Suprapubic skin (tissue), 4 donors: ENCODE results near the gene CFAP97D1.

Source experiments
- EP300 ChIP-seq: sonication (generic); formaldehyde crosslinking; IDR thresholded peaks from one replicate; pipeline ENCODE4 v1.6.1; 2017; ENCODE audit warnings: antibody characterized with exemption
- POLR2A ChIP-seq, 2 donors: fragments of 450-650 bp; IDR thresholded peaks; one replicate each; pipeline ENCODE4 v1.6.1; 2017; ENCODE audit warnings: antibody characterized with exemption in 2 of 2, mild to moderate bottlenecking in 2 of 2, moderate library complexity in 2 of 2
- POLR2AphosphoS5 ChIP-seq, 3 donors: sonication (generic); formaldehyde crosslinking; IDR thresholded peaks; one replicate each; pipeline ENCODE4 v1.6.1; 2017; ENCODE audit warnings: antibody characterized with exemption in 3 of 3
- TF ChIP-seq, protein P1 (sequence below), 2 donors: fragments of 200-600 bp in 1 of 2; fragments of 450-650 bp in 1 of 2; sonication (generic) in 1 of 2; IDR thresholded peaks; one replicate each; pipeline ENCODE4 v1.5.1; 2016 to 2019; ENCODE audit warnings: antibody characterized with exemption in 2 of 2, mild to moderate bottlenecking in 1 of 2, moderate library complexity in 1 of 2

DNA sequence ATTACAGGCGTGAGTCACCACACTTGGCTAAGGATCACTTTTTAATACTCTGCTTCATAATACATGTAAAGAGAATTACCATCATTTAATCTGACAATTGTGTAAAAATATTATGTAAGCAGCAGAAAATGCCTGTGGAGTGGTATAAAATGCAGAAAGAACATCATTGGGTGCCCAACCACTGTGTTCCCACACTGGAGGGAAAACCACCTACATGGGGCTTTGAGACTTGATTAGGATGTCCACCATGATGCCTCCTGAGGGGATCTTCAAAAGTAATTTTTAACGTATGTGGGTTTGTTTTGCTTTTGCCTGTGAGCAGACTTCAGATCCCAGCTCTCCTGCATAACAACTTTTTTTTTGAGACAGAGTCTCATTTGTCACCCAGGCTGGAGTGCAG, 18.8 kb downstream of the CFAP97D1 start:
- TF ChIP-seq POLR2A (IDR thresholded peaks at IDR 0.05) (no peak), POLR2AphosphoS5 (IDR thresholded peaks at IDR 0.05) (no peak), EP300 (no peak)
- TF ChIP-seq, protein P1, sequence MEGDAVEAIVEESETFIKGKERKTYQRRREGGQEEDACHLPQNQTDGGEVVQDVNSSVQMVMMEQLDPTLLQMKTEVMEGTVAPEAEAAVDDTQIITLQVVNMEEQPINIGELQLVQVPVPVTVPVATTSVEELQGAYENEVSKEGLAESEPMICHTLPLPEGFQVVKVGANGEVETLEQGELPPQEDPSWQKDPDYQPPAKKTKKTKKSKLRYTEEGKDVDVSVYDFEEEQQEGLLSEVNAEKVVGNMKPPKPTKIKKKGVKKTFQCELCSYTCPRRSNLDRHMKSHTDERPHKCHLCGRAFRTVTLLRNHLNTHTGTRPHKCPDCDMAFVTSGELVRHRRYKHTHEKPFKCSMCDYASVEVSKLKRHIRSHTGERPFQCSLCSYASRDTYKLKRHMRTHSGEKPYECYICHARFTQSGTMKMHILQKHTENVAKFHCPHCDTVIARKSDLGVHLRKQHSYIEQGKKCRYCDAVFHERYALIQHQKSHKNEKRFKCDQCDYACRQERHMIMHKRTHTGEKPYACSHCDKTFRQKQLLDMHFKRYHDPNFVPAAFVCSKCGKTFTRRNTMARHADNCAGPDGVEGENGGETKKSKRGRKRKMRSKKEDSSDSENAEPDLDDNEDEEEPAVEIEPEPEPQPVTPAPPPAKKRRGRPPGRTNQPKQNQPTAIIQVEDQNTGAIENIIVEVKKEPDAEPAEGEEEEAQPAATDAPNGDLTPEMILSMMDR (IDR thresholded peaks at IDR 0.05) = no peak
